Smooth muscle cell of the brain vasculature (primary cell): Measurements from ENCODE around the gene LPAR1.
"Not testable (repeated sequence)": the region's sequence is repeated elsewhere in the genome, so short reads cannot be mapped to it uniquely, and the experiment has no call there.

Source experiments
- DNase-seq: peaks from one replicate; pipeline ENCODE4 v3.0.0-alpha.2; 2012; ENCODE audit warnings: low read depth, low spot score

The LPAR1 gene

GRCh38 chr9:110877374-110877773, 160.9 kb downstream of the LPAR1 start:
- DNase-seq = no peak

- DNase-seq = no peak
Measured at GRCh38 chr9:110876929-110877328, 161.3 kb downstream of the LPAR1 start.

- no peak for DNase-seq
Measured at GRCh38 chr9:110874963-110875674, 163.2 kb downstream of the LPAR1 start.

GRCh38 chr9:110872920-110873319, 165.3 kb downstream of the LPAR1 start:
- no peak for DNase-seq

GRCh38 chr9:110871736-110872135, 166.5 kb downstream of the LPAR1 start:
- DNase-seq = no peak

GRCh38 chr9:110869931-110870330, 168.3 kb downstream of the LPAR1 start:
- no peak for DNase-seq

- DNase-seq = no peak
Measured at GRCh38 chr9:110864011-110864410, 174.3 kb downstream of the LPAR1 start.

- DNase-seq = not testable (repeated sequence)
Measured at GRCh38 chr9:110861370-110862110, 176.7 kb downstream of the LPAR1 start.

- no peak for DNase-seq
Measured at GRCh38 chr9:110856772-110857171, 181.5 kb downstream of the LPAR1 start.

- DNase-seq = no peak
Measured at GRCh38 chr9:110850401-110851135, 187.7 kb downstream of the LPAR1 start.

- DNase-seq = no peak
Measured at GRCh38 chr9:110847671-110848070, 190.6 kb downstream of the LPAR1 start.

- no peak for DNase-seq
Measured at GRCh38 chr9:110846215-110846614, 192.1 kb downstream of the LPAR1 start.

GRCh38 chr9:110844121-110844520, 194.1 kb downstream of the LPAR1 start:
- no peak for DNase-seq

GRCh38 chr9:110842986-110843385, 195.3 kb downstream of the LPAR1 start:
- DNase-seq = no peak

GRCh38 chr9:110842169-110842568, 196.1 kb downstream of the LPAR1 start:
- DNase-seq = no peak

GRCh38 chr9:110837401-110838005, 200.8 kb downstream of the LPAR1 start:
- DNase-seq = no peak

GRCh38 chr9:110835859-110836271, 202.4 kb downstream of the LPAR1 start:
- no peak for DNase-seq

GRCh38 chr9:110835404-110835803, 202.9 kb downstream of the LPAR1 start:
- DNase-seq = peak; percentile 17

- no peak for DNase-seq
Measured at GRCh38 chr9:110832926-110833325, 205.3 kb downstream of the LPAR1 start.

GRCh38 chr9:110830495-110830894, 207.8 kb downstream of the LPAR1 start:
- no peak for DNase-seq

- no peak for DNase-seq
Measured at GRCh38 chr9:110828264-110828663, 210.0 kb downstream of the LPAR1 start.

GRCh38 chr9:110826400-110826799, 211.9 kb downstream of the LPAR1 start:
- DNase-seq = not testable (repeated sequence)
